SH-SY5Y (cell line): Measurements from ENCODE around the gene KRT85.

Source experiments
- GATA2 ChIP-seq: IDR thresholded peaks from 2 replicates; pipeline ENCODE4 v1.6.1; 2011; ENCODE audit warnings: mild to moderate bottlenecking, low read depth, low read length
- GATA3 ChIP-seq: IDR thresholded peaks from 2 replicates; pipeline ENCODE4 v1.6.1; 2011; ENCODE audit warnings: low read depth, mild to moderate bottlenecking, low read length, moderate library complexity

The KRT85 gene

GRCh38 chr12:52361553-52361952 is 5.7 kb downstream of the KRT85 start:
- TF ChIP-seq GATA2 (no peak), GATA3 (no peak)

- no peak for TF ChIP-seq GATA3
- TF ChIP-seq GATA2 = no peak
Observed at GRCh38 chr12:52360663-52361271, 6.5 kb downstream of the KRT85 start.

DNA sequence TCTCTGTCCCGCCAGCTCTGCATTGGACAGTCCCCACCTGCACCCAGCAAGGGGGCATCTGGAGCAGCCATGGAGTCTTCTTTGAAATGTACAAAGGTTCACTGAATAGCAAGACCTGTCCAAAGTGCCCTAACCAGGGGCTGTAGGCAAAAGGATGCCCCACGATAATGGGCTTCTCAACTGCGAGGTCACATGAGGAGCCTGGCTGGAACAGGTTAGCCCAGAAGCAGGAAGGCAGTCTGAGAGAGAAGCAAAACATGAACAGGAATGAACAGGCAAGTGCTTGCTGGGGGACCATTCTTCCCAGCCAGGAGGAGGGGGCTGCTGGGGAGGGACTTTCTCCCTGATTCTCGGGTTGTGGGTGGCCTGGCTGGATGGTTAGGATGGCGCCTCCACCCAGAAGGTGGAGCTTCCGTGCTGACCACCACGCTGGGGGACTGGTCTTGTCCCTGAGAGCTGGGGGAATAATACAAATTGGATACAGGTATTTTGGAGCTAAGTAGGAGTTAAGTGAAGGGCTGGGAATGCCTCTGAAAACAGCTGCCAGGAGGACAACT is 7.1 kb downstream of the KRT85 start:
- no peak for TF ChIP-seq GATA2
- TF ChIP-seq GATA3 = no peak

DNA sequence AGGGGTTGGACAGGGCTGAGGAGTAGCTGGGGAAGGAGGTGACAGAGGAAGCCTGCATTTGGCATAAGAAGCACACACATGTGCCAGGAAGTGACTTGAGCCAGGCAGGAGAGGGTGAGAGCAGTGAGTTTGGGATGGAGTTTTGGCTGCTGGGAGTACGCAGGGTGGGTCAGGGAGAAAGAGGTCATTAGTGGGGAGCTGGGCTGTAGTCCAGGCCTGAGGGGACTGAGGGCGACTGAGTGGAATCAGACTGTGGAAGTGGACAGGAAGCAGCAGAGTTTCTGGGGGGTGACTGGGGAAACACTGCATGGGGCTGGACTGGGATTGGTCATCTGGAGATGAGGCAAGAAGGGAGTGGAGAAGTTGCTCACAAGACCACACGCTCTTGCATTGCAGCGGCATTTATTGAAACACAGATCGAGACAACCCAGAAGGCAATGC is 7.6 kb downstream of the KRT85 start:
- no peak for TF ChIP-seq GATA2
- TF ChIP-seq GATA3 = no peak

DNA sequence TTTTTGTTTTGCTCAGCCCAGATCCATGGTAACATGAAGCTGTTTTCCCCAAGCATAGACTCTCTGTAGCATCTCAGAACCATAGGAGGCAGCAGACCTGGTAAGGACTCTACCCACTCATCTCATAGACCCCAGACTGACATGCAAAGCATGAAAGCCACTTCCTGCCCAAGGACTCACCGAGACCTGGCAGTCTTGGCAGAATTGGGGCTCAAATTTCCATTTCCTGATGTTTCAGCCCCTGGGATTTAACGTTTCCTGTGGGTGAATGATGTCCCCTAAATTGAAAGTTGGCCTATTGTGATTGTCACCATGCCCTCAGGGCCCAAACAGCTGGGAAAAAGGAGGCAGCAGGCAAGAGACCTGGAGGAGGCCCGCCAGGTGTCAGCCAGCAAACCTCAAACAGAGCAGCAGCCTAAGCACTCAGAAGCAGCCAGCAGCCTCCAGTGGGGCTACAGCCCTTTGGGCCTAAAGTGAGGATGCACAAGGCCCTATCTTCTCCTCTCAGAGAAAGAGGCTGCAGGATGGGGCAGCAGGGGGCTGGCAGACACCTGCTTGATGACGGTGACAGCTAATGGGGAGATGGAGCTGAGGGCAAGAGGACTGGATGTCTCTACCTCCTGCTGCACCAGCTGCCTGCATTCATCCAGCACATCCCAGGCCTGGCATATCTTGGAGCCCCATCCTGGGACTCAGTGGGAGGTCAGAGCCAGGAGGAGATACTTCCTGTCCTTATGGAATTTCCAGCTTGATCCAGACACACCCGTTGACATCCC is 8.5 kb downstream of the KRT85 start:
- no peak for TF ChIP-seq GATA2

- TF ChIP-seq GATA3 = no peak
- no peak for TF ChIP-seq GATA2
Observed at GRCh38 chr12:52356762-52357580, 10.3 kb downstream of the KRT85 start.

DNA sequence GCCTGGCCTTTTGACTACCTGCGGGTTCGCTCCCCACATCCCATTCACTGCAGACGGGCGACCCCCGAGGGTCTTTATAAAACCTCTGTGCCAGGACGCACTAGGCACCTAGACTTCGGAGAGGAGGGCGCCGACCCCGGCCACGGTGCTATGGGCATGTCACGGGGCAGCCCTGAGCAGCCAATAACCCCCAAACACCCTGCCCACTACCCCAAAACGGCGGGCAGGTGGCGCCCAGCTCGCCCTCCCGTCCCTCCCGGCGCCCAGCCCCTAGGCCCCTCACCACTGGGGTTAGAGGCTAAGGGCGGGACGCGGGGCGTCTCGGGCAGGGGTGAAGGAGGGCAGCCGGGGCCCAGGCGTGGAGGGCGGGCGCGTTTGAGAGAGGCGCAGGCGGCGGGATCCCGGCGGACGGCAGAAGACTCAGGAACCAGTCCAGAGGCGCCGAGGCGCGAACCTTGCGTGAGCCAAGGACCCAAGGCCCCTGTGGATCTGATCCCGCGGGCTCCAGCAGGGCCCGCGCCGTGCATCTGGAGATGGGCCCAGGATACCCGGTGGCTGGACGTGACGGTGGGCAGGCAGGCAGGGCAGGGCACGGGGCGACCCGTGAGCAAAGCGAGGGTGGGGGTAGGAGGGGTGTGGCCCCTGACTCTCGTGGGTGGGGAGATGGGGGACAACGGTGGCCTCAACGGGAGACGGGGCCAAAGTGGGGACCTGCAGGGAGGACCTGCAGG is 11.1 kb downstream of the KRT85 start:
- TF ChIP-seq GATA3 = no peak
- no peak for TF ChIP-seq GATA2

- TF ChIP-seq GATA2 (no peak), GATA3 (no peak)
Observed at GRCh38 chr12:52355176-52355575, 12.1 kb downstream of the KRT85 start.

- TF ChIP-seq GATA2 (no peak), GATA3 (no peak)
Observed at GRCh38 chr12:52354200-52354599, 13.1 kb downstream of the KRT85 start.

DNA sequence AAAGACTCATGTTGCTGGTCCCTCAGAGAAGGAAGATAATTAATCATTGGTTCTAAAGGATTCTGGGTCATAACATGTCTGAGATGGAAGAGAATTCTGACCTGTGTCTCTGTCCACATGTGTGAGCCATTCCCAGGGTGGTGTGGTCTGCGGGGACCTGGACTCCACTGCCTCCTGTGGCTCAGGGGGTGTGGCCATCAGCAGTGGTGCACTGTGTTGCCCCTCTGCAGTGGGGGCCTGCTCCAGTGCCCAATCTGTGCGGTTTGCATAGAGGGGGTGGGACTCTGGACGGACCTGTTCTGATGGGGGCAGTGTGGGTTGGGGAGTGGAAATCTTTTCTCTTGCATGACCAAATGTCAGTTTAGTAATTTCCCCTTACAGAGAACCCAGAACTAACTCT is 13.5 kb downstream of the KRT85 start:
- no peak for TF ChIP-seq GATA3
- TF ChIP-seq GATA2 = no peak

GRCh38 chr12:52352951-52353350 is 14.3 kb downstream of the KRT85 start:
- TF ChIP-seq GATA3 (no peak), GATA2 (no peak)

DNA sequence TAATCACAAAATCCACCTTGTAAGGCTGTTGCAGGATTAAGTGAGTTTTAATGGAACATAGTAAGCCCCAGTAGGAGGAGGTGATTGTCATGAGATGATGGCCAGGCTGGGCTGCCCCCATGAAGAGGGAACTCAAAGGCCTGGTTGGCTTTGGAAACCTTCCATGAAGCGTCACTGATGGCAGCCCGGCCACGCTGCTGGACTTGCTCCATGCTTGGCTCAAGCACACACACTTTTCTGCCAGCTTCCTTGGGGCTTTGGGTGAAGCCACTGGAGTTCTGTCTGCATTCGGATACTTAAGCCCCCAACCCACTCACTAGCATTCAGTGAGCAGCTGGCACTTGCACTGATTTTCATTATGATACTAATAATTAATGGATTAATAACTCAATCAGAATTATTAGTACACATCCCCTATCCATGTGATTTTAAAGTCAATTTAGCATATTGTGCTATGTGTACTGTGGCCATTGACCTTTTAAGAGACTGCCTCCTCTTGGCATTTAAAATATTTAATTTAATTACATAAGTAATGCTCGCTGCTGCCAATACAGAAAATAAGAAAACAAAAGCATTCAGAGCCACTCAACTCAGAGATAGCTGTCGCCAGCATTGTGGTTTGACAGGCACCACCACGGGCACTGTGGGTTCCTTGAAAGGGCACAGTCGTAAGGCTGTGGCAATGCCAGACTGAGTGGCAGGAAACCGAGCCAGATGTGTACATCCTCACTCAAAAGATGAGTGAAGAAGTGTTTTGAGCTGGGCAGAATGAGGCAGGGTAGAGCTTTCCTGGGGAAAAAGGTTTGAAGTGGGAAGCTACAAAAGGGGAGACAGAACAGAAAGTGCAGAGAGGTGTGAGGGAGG is 15.9 kb downstream of the KRT85 start:
- no peak for TF ChIP-seq GATA2
- TF ChIP-seq GATA3 = no peak

DNA sequence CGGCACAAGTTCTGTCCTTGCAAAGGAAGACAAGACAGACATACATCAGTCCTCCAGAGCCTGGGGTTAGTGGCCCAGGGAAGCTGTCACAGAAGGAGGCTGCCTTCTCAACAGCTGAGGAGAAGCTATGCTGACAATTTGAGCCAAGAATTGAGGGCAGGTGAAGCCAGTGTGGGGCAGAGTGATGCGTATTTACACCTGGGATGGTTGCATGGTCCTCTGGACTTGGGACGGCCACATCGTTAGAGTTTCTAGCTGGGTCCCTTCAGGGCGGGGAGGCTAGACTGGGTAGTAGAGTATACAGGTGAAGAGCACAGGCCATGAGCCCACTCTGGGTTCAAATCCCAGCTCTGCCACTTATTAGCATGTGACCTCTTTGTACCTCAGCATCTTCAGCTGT is 16.5 kb downstream of the KRT85 start:
- TF ChIP-seq GATA3 (no peak), GATA2 (no peak)
